Posterior vena cava (tissue), 2 donors: Measurements from ENCODE around the gene KLK8. TPM values are rescaled to one million over a fixed set of nuclear protein-coding genes. Genes with fewer than 3 reads are reported as not detected.
"Not testable (repeated sequence)": the region's sequence is repeated elsewhere in the genome, so short reads cannot be mapped to it uniquely, and the experiment has no call there.

ENCODE experiments used
- DNase-seq: peaks from one replicate; pipeline ENCODE4 v3.0.0-alpha.2; 2020; ENCODE audit warnings: low spot score
- intact Hi-C, 2 donors: fragments of 100-400 bp; cut with DNase I; formaldehyde crosslinking; loops; one replicate each; pipeline versions ENCODE4 v1.14.1 to v1.14.2; 2022 to 2023
- total RNA-seq, 2 donors: library from RNA; stranded (reverse); fragmentation: NEBNext Ultra II Directional; extraction: Animal tissue kit (Norgen Biotek cat#: 25700); gene quantifications; one replicate each; pipeline ENCODE4 v1.2.1, GENCODE V29; 2021
- donor health status: DM: yes; HTN: yes; CAD: no.
- donor health status: DM: yes; HTN: yes; CAD: no.

Gene KLK8
- total RNA-seq, 2 donors from 2014 or later: not detected

GRCh38 chr19:50998686-50999085, 2.7 kb downstream of the KLK8 start:
- DNase-seq: no peak
- intact Hi-C loops: no loop called here

- intact Hi-C loops: no loop called here
- DNase-seq: no peak
Observed at GRCh38 chr19:50998061-50998460, 3.3 kb downstream of the KLK8 start.

- no peak for DNase-seq
- intact Hi-C loops: no loop called here
Observed at GRCh38 chr19:50994129-50994528, 7.3 kb downstream of the KLK8 start.

GRCh38 chr19:50992666-50993035, 8.8 kb downstream of the KLK8 start:
- intact Hi-C loops: no loop called here
- no peak for DNase-seq

- intact Hi-C loops, DNase-seq: not testable (repeated sequence)
Observed at GRCh38 chr19:50984416-50984815, 17.0 kb downstream of the KLK8 start.

DNA sequence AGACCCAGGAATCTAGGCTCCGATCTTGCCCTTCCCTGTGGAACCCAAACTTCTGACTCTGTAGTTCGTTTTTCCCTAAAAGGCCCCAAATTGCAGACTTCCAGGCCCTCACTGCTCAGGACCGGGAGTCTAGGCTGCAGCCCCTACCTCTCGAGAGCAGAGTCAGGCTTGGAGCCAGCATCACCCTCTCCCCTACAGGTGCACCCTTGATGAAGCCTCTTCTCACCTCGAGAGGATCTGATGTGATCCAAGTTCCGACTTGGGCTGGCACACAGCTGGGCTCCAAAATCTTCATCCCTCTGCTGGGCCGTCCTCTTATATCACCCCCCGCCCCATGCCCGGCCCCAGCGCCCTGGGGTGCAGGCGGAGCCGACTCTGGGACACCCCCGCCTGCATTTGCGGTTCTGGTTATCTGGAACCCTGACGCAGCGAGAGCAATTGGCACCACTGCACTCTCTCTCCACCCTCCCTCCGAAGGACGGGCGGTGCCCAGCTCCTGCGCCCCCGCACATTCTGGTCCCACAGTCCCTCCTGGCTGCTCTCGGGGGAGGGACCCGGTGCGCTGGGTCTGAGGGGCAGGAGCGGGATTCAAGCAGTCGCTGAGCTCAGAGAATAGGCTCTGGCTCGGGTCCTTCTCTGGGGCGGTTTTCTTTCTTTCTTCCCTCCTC, 17.6 kb downstream of the KLK8 start, which contains the start of gene KLK7:
Gene KLK7 (minus strand): TSS at position 293 of the 668 bp plus-strand sequence. CDS start 1,518 bp downstream, outside the sequence.
- DNase-seq: peak; percentile 17
- intact Hi-C loops: no loop called here

GRCh38 chr19:50982186-50982585, 19.2 kb downstream of the KLK8 start:
- intact Hi-C loops: no loop called here
- no peak for DNase-seq

GRCh38 chr19:50981587-50982146, 19.7 kb downstream of the KLK8 start:
- intact Hi-C loops: no loop called here
- no peak for DNase-seq

DNA sequence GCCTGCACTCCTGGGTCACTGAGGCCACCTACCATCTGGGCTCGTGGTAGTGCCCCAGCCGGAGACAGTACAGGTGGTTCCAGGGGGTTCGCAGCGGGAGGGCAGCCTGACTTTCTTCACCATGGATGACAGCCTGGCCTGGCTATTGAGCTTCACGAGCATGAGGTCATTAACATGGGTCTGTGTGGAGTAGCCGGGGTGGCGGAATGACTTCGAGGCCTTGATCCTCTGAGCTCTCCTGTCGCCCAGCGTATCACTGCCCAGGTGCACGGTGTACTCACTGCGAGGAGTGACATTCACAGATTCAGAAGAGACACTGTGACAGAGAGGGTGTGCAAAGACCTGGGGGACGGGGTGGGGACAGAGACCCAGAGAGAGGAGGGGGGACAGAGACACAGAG, 21.2 kb downstream of the KLK8 start:
- DNase-seq: no peak
- intact Hi-C loops: no loop called here

- intact Hi-C loops: no loop called here
- DNase-seq: no peak
Observed at GRCh38 chr19:50979758-50980157, 21.6 kb downstream of the KLK8 start.

DNA sequence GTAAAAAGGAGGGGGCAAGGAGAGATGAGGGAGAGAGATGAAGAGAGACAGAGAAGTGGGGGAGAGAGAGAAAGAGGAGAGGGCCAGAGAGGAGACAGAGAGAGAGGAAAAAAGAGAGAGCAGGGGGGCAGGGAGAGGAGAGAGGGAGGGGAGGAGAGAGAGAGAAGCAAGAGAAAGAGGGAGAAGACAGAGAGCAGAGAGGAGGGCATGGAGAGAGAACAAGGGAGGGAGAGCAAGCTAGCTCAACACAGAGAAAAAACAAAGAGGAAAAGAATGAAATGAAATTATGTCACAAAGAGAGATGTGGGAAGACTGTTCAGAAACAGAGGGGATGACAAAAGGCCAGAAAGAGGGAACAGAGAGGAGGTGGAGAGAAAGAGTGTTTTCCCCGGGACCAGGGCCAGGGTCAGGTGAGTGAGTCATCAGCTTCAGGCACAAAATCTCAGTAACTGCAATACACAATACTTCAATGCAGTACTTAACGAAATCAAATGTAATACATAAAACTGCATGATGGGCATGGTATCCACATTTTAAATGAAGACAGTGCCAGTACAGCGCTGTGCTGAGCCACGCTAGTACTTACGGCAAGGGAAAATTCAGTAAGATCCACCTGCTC, 22.5 kb downstream of the KLK8 start:
- DNase-seq: no peak
- intact Hi-C loops: no loop called here

- intact Hi-C loops: no loop called here
Observed at GRCh38 chr19:50977626-50978025, 23.8 kb downstream of the KLK8 start.

GRCh38 chr19:50975766-50976165, 25.6 kb downstream of the KLK8 start:
- intact Hi-C loops: no loop called here
- DNase-seq: no peak

More at GRCh38 chr19:50977626-50978025, 23.8 kb downstream of the KLK8 start:
- no peak for DNase-seq

GRCh38 chr19:50974702-50975556, 26.5 kb downstream of the KLK8 start:
- intact Hi-C loops: no loop called here
- no peak for DNase-seq

GRCh38 chr19:50972795-50973376, 28.5 kb downstream of the KLK8 start:
- intact Hi-C loops: no loop called here
- DNase-seq: no peak

DNA sequence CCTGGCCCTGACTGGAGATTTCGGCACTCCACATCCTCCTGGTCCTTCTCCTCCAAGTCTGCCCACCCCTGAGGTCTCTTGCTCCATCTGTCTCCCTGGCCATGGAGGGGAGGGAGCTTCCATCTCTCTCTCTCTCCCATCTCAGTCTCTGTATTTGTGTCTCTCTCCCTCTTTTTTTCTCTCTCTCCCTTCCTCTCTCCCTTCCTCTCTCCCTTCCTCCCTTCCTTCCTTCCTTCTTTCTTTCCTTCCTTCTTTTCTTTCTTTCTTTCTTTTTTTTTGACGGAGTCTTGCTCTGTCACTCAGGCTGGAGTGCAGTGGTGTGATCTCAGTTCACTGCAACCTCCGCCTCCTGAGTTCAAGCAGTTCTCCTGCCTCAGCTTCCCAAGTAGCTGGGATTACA, 31.6 kb downstream of the KLK8 start:
- DNase-seq, intact Hi-C loops: not testable (repeated sequence)

DNA sequence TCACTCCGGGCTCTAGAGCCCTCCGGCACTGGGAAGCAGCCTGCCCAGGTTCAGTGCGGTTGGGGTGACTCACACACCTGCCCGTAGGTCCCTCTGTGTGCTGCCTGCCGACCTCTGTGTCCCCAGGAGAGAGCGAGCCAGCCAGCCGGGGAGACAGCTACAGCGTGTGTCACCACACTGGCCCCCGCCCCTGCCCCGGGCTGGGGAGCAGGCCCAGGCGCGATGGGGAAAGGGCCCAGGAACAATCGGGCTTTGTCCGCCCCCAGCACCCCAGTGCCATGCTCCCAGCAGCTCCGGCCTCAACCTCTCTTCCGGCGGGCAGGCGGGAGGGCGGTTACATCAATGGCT, 32.0 kb downstream of the KLK8 start, which contains the start of gene KLK6:
Gene KLK6 (minus strand): TSS at position 179 of the 348 bp plus-strand sequence. CDS start 1,487 bp downstream, outside the sequence.
- no peak for DNase-seq
- intact Hi-C loops: no loop called here

- no peak for DNase-seq
- intact Hi-C loops: no loop called here
Observed at GRCh38 chr19:50968716-50969412, 32.5 kb downstream of the KLK8 start.
